GM12801 (cell line): ENCODE data around the gene CAST.

Experiments used
- TF ChIP-seq, protein P1 (sequence below): IDR thresholded peaks from one replicate; pipeline ENCODE4 v1.5.1; 2011; ENCODE audit warnings: control low read depth; ENCODE audit not compliant: insufficient read length; ENCODE audit errors: extremely low read depth

Gene CAST

GRCh38 chr5:96747720-96748119, 85.5 kb downstream of the CAST start:
- TF ChIP-seq, protein P1, sequence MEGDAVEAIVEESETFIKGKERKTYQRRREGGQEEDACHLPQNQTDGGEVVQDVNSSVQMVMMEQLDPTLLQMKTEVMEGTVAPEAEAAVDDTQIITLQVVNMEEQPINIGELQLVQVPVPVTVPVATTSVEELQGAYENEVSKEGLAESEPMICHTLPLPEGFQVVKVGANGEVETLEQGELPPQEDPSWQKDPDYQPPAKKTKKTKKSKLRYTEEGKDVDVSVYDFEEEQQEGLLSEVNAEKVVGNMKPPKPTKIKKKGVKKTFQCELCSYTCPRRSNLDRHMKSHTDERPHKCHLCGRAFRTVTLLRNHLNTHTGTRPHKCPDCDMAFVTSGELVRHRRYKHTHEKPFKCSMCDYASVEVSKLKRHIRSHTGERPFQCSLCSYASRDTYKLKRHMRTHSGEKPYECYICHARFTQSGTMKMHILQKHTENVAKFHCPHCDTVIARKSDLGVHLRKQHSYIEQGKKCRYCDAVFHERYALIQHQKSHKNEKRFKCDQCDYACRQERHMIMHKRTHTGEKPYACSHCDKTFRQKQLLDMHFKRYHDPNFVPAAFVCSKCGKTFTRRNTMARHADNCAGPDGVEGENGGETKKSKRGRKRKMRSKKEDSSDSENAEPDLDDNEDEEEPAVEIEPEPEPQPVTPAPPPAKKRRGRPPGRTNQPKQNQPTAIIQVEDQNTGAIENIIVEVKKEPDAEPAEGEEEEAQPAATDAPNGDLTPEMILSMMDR: no peak

GRCh38 chr5:96750110-96750822, 88.1 kb downstream of the CAST start:
- TF ChIP-seq, protein P1: no peak

DNA sequence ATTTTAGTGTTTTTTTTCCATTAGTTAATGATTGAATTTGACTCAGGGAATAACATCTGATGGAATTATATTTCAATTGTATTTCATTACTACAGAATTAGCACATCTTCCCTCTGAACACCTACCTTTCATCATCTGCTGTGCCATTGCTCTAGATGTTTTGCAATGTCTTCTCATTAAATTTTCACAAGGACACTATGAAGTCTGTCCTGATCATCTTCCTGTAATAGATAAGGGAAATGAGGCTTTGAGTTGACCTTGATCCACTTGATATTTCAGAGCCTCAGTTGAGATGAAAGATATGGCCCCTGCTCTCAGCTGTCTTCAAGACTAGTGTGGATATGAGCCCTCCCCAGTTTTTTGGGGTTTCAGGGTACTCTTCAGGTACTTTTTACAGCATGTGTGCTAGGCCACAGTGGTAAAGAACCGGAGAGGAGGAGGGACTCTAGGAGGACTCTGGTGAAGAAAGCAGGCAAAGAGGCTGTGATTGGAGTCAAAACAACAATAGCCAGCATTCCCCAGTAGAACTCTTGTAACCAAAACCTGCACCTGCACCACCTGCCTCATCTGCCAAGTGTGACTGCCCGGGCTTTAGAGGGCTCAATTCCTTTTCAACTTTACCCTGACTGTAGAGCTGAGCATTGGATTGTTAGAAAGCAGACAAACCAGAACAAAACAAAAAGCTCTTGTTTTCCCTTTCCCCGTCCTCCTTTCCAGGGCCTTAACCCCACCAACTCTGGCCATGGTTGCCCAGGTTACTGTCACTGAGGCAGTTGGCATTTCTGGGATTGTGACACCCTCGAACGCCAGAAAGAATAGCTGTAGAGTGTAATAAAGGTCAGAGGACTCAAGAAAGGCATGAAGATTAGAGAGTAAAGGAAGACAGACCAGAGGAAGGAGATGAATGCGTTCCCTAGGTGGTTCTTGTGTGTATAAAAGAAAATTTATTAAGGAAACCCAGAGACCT, 89.3 kb downstream of the CAST start:
- TF ChIP-seq, protein P1: no peak

- TF ChIP-seq, protein P1: no peak
These were observed 90.3 kb downstream of the CAST start for GRCh38 chr5:96752341-96753016.

GRCh38 chr5:96753017-96753397, 90.8 kb downstream of the CAST start:
- TF ChIP-seq, protein P1: no peak

GRCh38 chr5:96753848-96754247, 91.7 kb downstream of the CAST start:
- TF ChIP-seq, protein P1: no peak

DNA sequence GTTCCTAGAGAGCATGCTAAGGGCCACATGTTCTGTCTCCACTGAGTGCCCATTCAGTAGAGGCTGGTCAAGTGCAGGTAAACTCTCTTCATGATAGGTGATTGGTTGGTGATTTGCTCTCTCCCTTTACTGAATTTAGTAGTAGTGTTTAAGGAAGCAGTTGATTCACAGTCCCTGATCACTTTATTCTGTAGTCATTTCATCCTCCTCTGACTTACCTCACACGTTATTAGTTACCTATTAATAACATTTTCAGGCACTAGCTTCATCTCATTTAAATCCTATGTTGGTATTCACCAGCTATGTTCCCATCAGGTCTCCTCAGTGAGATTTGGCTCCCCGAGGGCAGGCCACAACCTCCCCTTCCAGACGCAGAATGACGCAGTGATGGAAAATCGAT, 93.7 kb downstream of the CAST start:
- TF ChIP-seq, protein P1: no peak
